ENCODE data around the gene OXA1L.
A peak's percentile ranks its signal among the peaks of the same experiment; 100 is the strongest.
"Not testable (repeated sequence)": the region's sequence is repeated elsewhere in the genome, so short reads cannot be mapped to it uniquely, and the experiment has no call there.

OXA1L gene

GRCh38 chr14:22766457-22767322, at the start of gene OXA1L:
TSS of gene OXA1L (plus strand) at chr14:22766688. CDS start at chr14:22766702, 14 bp downstream.
- DNase-seq, result peak; percentile 93

GRCh38 chr14:22718091-22718490, 48.4 kb upstream of the OXA1L start:
- no peak for DNase-seq

GRCh38 chr14:22721213-22721612, 45.3 kb upstream of the OXA1L start:
- DNase-seq, result no peak

- no peak for DNase-seq
These were observed 42.7 kb upstream of the OXA1L start for GRCh38 chr14:22723815-22724214.

- DNase-seq, result not testable (repeated sequence)
These were observed 41.6 kb upstream of the OXA1L start for GRCh38 chr14:22724847-22725246.

GRCh38 chr14:22725374-22725773, 41.1 kb upstream of the OXA1L start:
- DNase-seq, result not testable (repeated sequence)

- no peak for DNase-seq
These were observed 40.5 kb upstream of the OXA1L start for GRCh38 chr14:22726012-22726411.

GRCh38 chr14:22732062-22732461, 34.4 kb upstream of the OXA1L start:
- not testable (repeated sequence) for DNase-seq

GRCh38 chr14:22733829-22734228, 32.7 kb upstream of the OXA1L start:
- DNase-seq, result no peak

- DNase-seq, result no peak
These were observed 31.4 kb upstream of the OXA1L start for GRCh38 chr14:22735096-22735495.

GRCh38 chr14:22736384-22736783, 30.1 kb upstream of the OXA1L start:
- DNase-seq, result not testable (repeated sequence)

GRCh38 chr14:22737052-22737451, 29.4 kb upstream of the OXA1L start:
- no peak for DNase-seq

- DNase-seq, result no peak
These were observed 27.1 kb upstream of the OXA1L start for GRCh38 chr14:22739423-22739822.

GRCh38 chr14:22740020-22740419, 26.5 kb upstream of the OXA1L start:
- DNase-seq, result no peak

GRCh38 chr14:22747769-22748168, 18.7 kb upstream of the OXA1L start:
- no peak for DNase-seq

- no peak for DNase-seq
These were observed 18.3 kb upstream of the OXA1L start for GRCh38 chr14:22748206-22748605.

GRCh38 chr14:22748631-22749068, 17.8 kb upstream of the OXA1L start:
- no peak for DNase-seq

- no peak for DNase-seq
These were observed 14.1 kb upstream of the OXA1L start for GRCh38 chr14:22752422-22752821.

- DNase-seq, result no peak
These were observed 12.9 kb upstream of the OXA1L start for GRCh38 chr14:22753586-22753985.

- not testable (repeated sequence) for DNase-seq
These were observed 8.4 kb upstream of the OXA1L start for GRCh38 chr14:22757972-22758650.

- DNase-seq, result no peak
These were observed 4.8 kb upstream of the OXA1L start for GRCh38 chr14:22761734-22762133.

- DNase-seq, result no peak
These were observed 2.1 kb upstream of the OXA1L start for GRCh38 chr14:22764382-22764781.

- DNase-seq, result no peak
These were observed 768 bp downstream of the OXA1L start for GRCh38 chr14:22767323-22767589.

- DNase-seq, result no peak
These were observed 2.5 kb downstream of the OXA1L start for GRCh38 chr14:22768947-22769346.
